NCI-H82 treated with DMSO at 0.1 percent for 48 hours (cell line): ENCODE data around the gene CBX8.

Experiments
- DNase-seq: peaks from one replicate; lab custom pipeline; 2025; ENCODE audit not compliant: unreplicated experiment; lab: John Stamatoyannopoulos, UW

Gene CBX8

GRCh38 chr17:79792984-79793923, 3.6 kb downstream of the CBX8 start:
- no peak for DNase-seq

- no peak for DNase-seq
These were observed 4.5 kb downstream of the CBX8 start for GRCh38 chr17:79792341-79792871.

- no peak for DNase-seq
These were observed 5.1 kb downstream of the CBX8 start for GRCh38 chr17:79791735-79792161.

- DNase-seq = no peak
These were observed 5.8 kb downstream of the CBX8 start for GRCh38 chr17:79790805-79791734.

- peak; percentile 41 for DNase-seq
These were observed 6.7 kb downstream of the CBX8 start for GRCh38 chr17:79789943-79790804.

GRCh38 chr17:79788989-79789942, 7.6 kb downstream of the CBX8 start:
- DNase-seq = no peak

- DNase-seq = no peak
These were observed 8.4 kb downstream of the CBX8 start for GRCh38 chr17:79788455-79788854.

- DNase-seq = no peak
These were observed 9.8 kb downstream of the CBX8 start for GRCh38 chr17:79786930-79787643.

- DNase-seq = no peak
These were observed 10.7 kb downstream of the CBX8 start for GRCh38 chr17:79785900-79786810.

- DNase-seq = no peak
These were observed 11.6 kb downstream of the CBX8 start for GRCh38 chr17:79785017-79785899.

GRCh38 chr17:79784353-79785016, 12.4 kb downstream of the CBX8 start:
- DNase-seq = no peak

- no peak for DNase-seq
These were observed 13.0 kb downstream of the CBX8 start for GRCh38 chr17:79783891-79784290.

- no peak for DNase-seq
These were observed 14.9 kb downstream of the CBX8 start for GRCh38 chr17:79781736-79782575.

- DNase-seq = no peak
These were observed 15.7 kb downstream of the CBX8 start for GRCh38 chr17:79781012-79781650.
